ENCODE data around the gene SLC44A1.

SLC44A1 gene

GRCh38 chr9:105344283-105344682 is 99.8 kb downstream of the SLC44A1 start:
- no peak for DNase-seq

GRCh38 chr9:105345626-105346025 is 101.2 kb downstream of the SLC44A1 start:
- DNase-seq, result no peak

- no peak for DNase-seq
Observed at GRCh38 chr9:105346273-105346672, 101.8 kb downstream of the SLC44A1 start.

- DNase-seq, result no peak
Observed at GRCh38 chr9:105354448-105354847, 110.0 kb downstream of the SLC44A1 start.

GRCh38 chr9:105355781-105356180 is 111.3 kb downstream of the SLC44A1 start:
- no peak for DNase-seq

- DNase-seq, result no peak
Observed at GRCh38 chr9:105357937-105358336, 113.5 kb downstream of the SLC44A1 start.

GRCh38 chr9:105359892-105360291 is 115.4 kb downstream of the SLC44A1 start:
- no peak for DNase-seq

GRCh38 chr9:105360344-105360743 is 115.9 kb downstream of the SLC44A1 start:
- no peak for DNase-seq

GRCh38 chr9:105361873-105362272 is 117.4 kb downstream of the SLC44A1 start:
- DNase-seq, result no peak

GRCh38 chr9:105362470-105362869 is 118.0 kb downstream of the SLC44A1 start:
- no peak for DNase-seq

GRCh38 chr9:105363837-105364236 is 119.4 kb downstream of the SLC44A1 start:
- DNase-seq, result no peak

GRCh38 chr9:105369911-105370310 is 125.5 kb downstream of the SLC44A1 start:
- no peak for DNase-seq

- DNase-seq, result no peak
Observed at GRCh38 chr9:105373723-105374122, 129.3 kb downstream of the SLC44A1 start.

GRCh38 chr9:105375323-105375722 is 130.9 kb downstream of the SLC44A1 start:
- DNase-seq, result no peak

- DNase-seq, result no peak
Observed at GRCh38 chr9:105376893-105377292, 132.4 kb downstream of the SLC44A1 start.

GRCh38 chr9:105385381-105385985 is 141.0 kb downstream of the SLC44A1 start:
- DNase-seq, result no peak

- DNase-seq, result no peak
Observed at GRCh38 chr9:105389796-105390195, 145.3 kb downstream of the SLC44A1 start.

- DNase-seq, result no peak
Observed at GRCh38 chr9:105390871-105391270, 146.4 kb downstream of the SLC44A1 start.

- DNase-seq, result no peak
Observed at GRCh38 chr9:105391288-105391687, 146.8 kb downstream of the SLC44A1 start.

GRCh38 chr9:105392531-105392930 is 148.1 kb downstream of the SLC44A1 start:
- DNase-seq, result no peak

- no peak for DNase-seq
Observed at GRCh38 chr9:105393576-105394344, 149.3 kb downstream of the SLC44A1 start.

- DNase-seq, result no peak
Observed at GRCh38 chr9:105396441-105396840, 152.0 kb downstream of the SLC44A1 start.

- DNase-seq, result no peak
Observed at GRCh38 chr9:105396901-105397300, 152.4 kb downstream of the SLC44A1 start.

GRCh38 chr9:105399117-105399516 is 154.7 kb downstream of the SLC44A1 start:
- no peak for DNase-seq

- DNase-seq, result no peak
Observed at GRCh38 chr9:105401651-105402050, 157.2 kb downstream of the SLC44A1 start.
